ENCODE measurements around the gene SDHD. TPM values are rescaled to one million over a fixed set of nuclear protein-coding genes. Genes with fewer than 3 reads are reported as not detected.
"Not testable (repeated sequence)": the region's sequence is repeated elsewhere in the genome, so short reads cannot be mapped to it uniquely, and the experiment has no call there.

SDHD gene
- 143 and 152 TPM in 2 replicates for total RNA-seq (2014; rRNA removed; shearing (Covaris generic))
- 92.5 and 108 TPM in 2 replicates for polyA plus RNA-seq (2014; cell fraction: nucleus; rRNA removed)

DNA sequence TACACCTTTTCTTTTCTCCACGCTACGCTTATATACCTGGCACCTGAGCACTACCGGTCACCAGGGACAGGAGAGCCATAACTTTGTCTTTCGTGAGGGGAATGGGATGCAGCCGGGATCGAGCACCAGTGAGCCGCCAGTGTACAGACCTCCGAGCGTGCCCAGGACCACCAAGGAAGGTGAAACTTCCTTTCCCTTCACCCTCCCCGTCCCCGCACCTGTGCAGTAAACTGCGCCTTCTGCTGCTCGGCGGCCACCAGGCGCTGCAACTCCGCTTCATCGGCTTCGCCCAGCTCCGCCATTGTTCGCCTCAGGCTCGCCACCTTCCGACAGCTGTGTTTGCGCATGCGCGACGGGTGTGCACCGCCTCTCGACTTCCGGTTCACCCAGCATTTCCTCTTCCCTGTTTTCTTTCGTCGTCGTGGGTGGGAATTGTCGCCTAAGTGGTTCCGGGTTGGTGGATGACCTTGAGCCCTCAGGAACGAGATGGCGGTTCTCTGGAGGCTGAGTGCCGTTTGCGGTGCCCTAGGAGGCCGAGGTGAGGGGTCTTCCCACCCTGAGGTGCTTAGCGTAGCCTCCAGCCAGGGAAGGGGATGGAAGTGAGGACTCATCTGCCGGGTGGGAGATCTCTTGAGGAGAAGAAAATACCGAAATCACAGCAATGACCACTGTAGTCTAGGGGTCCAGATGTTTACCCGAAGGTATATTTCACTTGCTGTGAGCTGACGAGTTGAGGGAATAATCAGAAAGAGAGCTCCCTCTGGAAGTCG is at the start of gene SDHD, which contains the start of gene TIMM8B:
Gene SDHD (plus strand): TSS at position 452 of the 770 bp plus-strand sequence. CDS start 35 bp downstream, at position 487.
Gene TIMM8B (minus strand): TSS at position 335 of the 770 bp plus-strand sequence. CDS start 33 bp downstream, at position 302.
- DNase-seq (ENCODE audit: extremely low read depth, low read depth): peak; percentile 95

- no peak for DNase-seq (ENCODE audit: extremely low read depth, low read depth)
These were observed 49.1 kb upstream of the SDHD start for GRCh38 chr11:112037527-112037926.

- DNase-seq (ENCODE audit: extremely low read depth, low read depth): no peak
These were observed 44.3 kb upstream of the SDHD start for GRCh38 chr11:112042161-112042960.

GRCh38 chr11:112042961-112043304 is 43.7 kb upstream of the SDHD start:
- DNase-seq (ENCODE audit: extremely low read depth, low read depth): no peak

GRCh38 chr11:112044961-112045360 is 41.7 kb upstream of the SDHD start:
- DNase-seq (ENCODE audit: extremely low read depth, low read depth): no peak

- DNase-seq (ENCODE audit: extremely low read depth, low read depth): not testable (repeated sequence)
These were observed 40.0 kb upstream of the SDHD start for GRCh38 chr11:112046647-112047046.

DNA sequence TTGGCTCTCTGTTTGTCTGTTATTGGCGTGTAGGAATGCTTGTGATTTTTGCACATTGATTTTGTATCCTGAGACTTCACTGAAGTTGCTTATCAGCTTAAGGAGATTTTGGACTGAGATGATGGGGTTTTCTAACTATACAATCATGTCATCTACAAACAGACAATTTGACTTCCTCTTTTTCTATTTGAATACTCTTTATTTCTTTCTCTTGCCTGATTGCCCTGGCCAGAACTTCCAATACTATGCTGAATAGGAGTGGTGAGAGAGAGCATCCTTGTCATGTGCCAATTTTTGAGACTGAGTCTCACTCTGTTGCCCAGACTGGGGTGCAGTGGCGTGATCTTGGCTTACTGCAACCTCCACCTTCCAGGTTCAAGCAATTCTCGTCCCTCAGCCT is 38.4 kb upstream of the SDHD start:
- not testable (repeated sequence) for DNase-seq (ENCODE audit: extremely low read depth, low read depth)

DNA sequence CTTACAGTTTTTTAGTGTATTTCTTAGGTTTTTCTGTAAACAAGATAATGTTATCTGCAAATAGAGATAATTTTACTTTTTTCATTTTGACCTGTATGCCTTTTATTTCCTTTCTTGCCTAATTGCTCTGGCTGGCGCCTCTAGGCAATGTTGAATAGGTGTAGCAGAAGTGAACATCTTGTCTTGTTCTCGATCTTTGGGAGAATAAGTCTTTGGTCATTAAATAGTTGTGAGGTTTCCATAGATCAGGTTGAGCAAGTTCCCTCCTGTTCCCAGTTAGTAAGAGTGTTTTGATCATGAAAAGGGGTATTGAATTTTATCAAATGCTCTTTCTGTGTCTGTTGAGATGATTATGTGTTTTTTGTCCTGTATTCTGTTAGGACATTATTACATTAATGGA is 36.9 kb upstream of the SDHD start:
- no peak for DNase-seq (ENCODE audit: extremely low read depth, low read depth)

GRCh38 chr11:112050721-112051120 is 36.0 kb upstream of the SDHD start:
- DNase-seq (ENCODE audit: extremely low read depth, low read depth): no peak

- no peak for DNase-seq (ENCODE audit: extremely low read depth, low read depth)
These were observed 34.9 kb upstream of the SDHD start for GRCh38 chr11:112051768-112052167.

DNA sequence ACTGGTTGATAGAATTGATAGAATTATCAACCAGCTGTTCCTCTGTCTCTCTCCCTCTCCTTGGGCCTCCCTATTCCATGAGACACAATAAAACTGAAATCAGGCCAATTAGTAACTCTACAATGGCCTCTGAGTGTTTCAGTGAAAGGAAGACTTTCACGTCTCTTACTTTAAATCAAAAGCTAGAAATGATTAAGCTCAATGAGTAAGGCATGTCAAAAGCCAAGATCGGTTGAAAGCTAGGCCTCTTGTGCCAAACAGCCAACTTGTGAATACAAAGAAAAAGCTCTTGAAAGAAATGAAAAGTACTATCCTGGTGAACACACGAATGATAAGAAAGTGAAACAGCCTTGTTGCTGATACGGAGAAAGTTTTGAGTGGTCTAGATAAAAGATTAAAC is 29.5 kb upstream of the SDHD start:
- no peak for DNase-seq (ENCODE audit: extremely low read depth, low read depth)

GRCh38 chr11:112058103-112058502 is 28.6 kb upstream of the SDHD start:
- no peak for DNase-seq (ENCODE audit: extremely low read depth, low read depth)

- no peak for DNase-seq (ENCODE audit: extremely low read depth, low read depth)
These were observed 23.8 kb upstream of the SDHD start for GRCh38 chr11:112062923-112063322.

- DNase-seq (ENCODE audit: extremely low read depth, low read depth): peak; percentile 50
These were observed 12.5 kb upstream of the SDHD start, which contains the start of the genes NKAPD1 and PIH1D2 for GRCh38 chr11:112073941-112074811. Gene NKAPD1 (plus strand): TSS chr11:112074299. CDS start chr11:112075575, 1,276 bp downstream. Gene PIH1D2 (minus strand): TSS chr11:112074017. CDS start chr11:112073174, 843 bp downstream.

DNA sequence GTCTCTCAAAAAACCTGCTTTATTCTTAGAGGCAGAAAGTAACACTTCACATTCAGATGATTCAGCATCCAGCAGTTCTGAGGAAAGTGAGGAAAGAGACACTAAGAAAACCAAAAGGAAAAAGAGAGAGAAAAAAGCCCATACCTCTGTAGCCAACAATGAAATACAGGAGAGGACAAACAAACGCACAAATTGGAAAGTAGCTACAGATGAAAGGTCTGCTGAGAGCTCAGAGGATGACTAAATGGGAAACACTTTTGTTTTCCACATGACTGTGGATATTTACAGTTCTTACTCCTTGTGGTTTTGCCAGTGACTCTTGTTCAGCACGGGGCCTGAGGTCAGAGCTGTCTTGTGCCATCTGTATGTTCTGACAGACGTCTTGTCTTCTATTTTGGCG is 3.9 kb upstream of the SDHD start:
- no peak for DNase-seq (ENCODE audit: extremely low read depth, low read depth)

DNA sequence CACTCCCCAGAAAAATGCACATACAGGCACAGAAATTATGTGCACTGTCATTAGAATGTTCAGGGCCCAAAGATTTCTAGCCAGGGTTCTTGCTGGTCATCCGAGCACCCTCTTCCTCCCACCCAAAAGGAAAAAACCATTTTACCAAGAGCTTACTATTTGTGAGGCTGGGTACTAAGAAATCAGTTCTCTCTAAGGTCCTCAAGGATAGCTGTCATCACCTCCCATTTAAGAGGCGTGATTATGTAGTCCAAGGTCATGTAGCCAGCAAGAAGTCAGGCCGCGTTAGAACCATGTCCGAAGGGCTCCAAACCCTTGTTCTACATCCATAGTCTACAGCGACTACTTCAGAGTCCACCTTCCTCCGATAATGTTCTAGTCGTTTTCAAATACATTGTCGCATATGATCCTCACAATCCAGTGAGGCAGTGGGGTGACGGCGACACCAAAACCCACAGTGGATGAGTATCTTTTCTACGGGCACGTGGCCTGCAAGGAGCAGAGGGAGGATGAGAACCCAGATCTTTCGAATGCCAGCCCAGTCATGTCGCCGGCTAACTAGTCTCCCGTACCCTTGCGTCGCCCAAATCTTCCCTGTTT is 751 bp upstream of the SDHD start:
- peak; percentile 0 for DNase-seq (ENCODE audit: extremely low read depth, low read depth)

DNA sequence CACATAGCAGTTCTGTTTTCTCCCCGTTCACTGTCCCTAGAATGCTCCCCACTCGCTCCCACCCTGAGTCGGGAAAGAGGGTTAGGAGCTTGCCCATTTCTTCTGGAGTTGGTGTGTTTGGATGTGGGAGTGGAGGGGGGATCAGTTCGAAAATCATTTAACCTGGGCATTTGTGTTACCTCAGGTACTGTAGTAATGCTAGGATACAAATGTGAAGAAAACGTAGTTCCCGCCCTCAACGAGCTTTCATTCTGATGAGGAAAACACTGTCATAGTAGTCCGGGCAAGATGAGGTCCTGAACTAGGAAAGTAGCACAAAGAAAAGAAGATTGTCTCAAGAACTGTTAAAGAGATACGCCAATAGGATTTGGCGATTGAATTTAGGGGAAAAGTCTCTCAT is 539 bp downstream of the SDHD start:
- DNase-seq (ENCODE audit: extremely low read depth, low read depth): no peak

DNA sequence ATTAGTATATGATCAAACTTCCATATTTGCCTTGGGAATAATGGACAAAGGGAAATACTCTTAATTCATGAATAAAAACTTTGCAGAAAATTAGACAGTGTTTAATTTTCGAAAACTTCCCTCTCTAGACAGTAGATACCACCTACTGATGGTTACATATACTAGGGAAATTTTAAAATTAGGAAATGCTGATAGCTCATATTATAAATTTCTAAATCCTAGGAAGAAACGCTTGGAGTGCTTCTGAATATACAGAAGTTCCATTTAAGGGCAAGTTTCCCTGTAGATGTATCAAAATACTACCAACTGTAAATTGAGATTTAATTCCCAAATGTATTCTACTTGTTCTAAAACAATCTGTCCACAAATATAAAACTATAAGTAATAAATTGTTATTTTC is 8.6 kb downstream of the SDHD start:
- not testable (repeated sequence) for DNase-seq (ENCODE audit: extremely low read depth, low read depth)

DNA sequence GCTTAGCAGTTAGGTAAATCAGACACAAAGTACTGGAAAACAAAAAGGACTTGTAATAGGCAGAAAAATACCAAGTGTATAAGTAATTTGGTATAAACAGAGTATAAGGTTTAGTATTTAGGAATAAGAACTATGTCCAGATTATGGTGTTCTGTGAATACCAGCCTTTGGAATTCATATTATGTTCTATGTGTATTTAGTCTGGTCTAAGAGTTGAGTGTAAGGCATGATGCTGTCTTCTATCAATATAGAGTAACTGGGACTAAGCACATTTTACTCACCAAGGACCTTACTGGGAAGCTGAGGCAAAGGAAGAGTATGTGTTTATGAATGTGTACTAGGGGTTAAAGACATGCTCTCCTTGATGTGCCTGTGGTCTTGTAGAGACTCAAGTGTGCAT is 9.5 kb downstream of the SDHD start:
- DNase-seq (ENCODE audit: extremely low read depth, low read depth): no peak
